Endothelial cell (in vitro differentiated cells): ENCODE data around the gene CHD2. TPM values are rescaled to one million over a fixed set of nuclear protein-coding genes. Genes with fewer than 3 reads are reported as not detected.

Experiments used
- DNase-seq: peaks from one replicate; pipeline ENCODE4 v3.0.0; 2021; ENCODE audit warnings: low spot score
- H3K27ac Mint-ChIP-seq: one replicate; pipeline ENCODE4 v1.8.0; 2021; ENCODE audit warnings: mixed read lengths, inconsistent platforms; ENCODE audit not compliant: unreplicated experiment
- H3K27me3 Mint-ChIP-seq: one replicate; pipeline ENCODE4 v1.8.0; 2021; ENCODE audit warnings: mild to moderate bottlenecking, moderate library complexity, mixed read lengths, inconsistent platforms; ENCODE audit not compliant: unreplicated experiment
- H3K36me3 Mint-ChIP-seq: one replicate; pipeline ENCODE4 v1.8.0; 2021; ENCODE audit warnings: mild to moderate bottlenecking, low read depth, mixed read lengths, inconsistent platforms; ENCODE audit not compliant: unreplicated experiment
- H3K4me1 Mint-ChIP-seq: one replicate; pipeline ENCODE4 v1.8.0; 2021; ENCODE audit warnings: mild to moderate bottlenecking, mixed read lengths, inconsistent platforms; ENCODE audit not compliant: unreplicated experiment
- H3K4me3 Mint-ChIP-seq: one replicate; pipeline ENCODE4 v1.8.0; 2021; ENCODE audit warnings: mild to moderate bottlenecking, mixed read lengths, inconsistent platforms; ENCODE audit not compliant: unreplicated experiment
- H3K9me3 Mint-ChIP-seq: one replicate; pipeline ENCODE4 v1.8.0; 2021; ENCODE audit warnings: mixed read lengths, inconsistent platforms; ENCODE audit not compliant: unreplicated experiment
- CTCF ChIP-seq: fragments of 200-600 bp; sonication (generic); IDR thresholded peaks from one replicate; pipeline ENCODE4 v1.5.0; 2021; ENCODE audit warnings: antibody characterized with exemption; ENCODE audit not compliant: unreplicated experiment
- total RNA-seq: library from RNA; stranded (reverse); fragmentation: NEBNext Ultra II Directional; extraction: Animal tissue kit (Norgen Biotek cat#: 25700); gene quantifications from one replicate; pipeline ENCODE4 v1.2.1, GENCODE V29; 2021; ENCODE audit not compliant: unreplicated experiment

The CHD2 gene
- total RNA-seq, 1 donor from 2014 or later = 96.3 TPM

- Mint-ChIP-seq H3K27me3 (no peaks in the 10 kb centered on the region), H3K36me3 (peaks cover 51% of the 10 kb centered on the region), H3K27ac (peak overlapping the region; percentile 88), H3K4me1 (peaks cover 56% of the 10 kb centered on the region), H3K4me3 (peak overlapping the region; percentile 47), H3K9me3 (no peaks in the 10 kb centered on the region)
- TF ChIP-seq CTCF = no peak
- no peak for DNase-seq
Observed at GRCh38 chr15:92937901-92938300, 37.8 kb downstream of the CHD2 start.

- Mint-ChIP-seq H3K27me3 (no peaks in the 10 kb centered on the region), H3K4me3 (no peak overlapping the region), H3K9me3 (no peaks in the 10 kb centered on the region), H3K4me1 (peaks cover 53% of the 10 kb centered on the region), H3K27ac (peak overlapping the region; percentile 14), H3K36me3 (peaks cover 50% of the 10 kb centered on the region)
- no peak for DNase-seq
- TF ChIP-seq CTCF = peak; percentile 87
Observed at GRCh38 chr15:92938387-92938786, 38.3 kb downstream of the CHD2 start.

GRCh38 chr15:92941668-92942067 lies 41.5 kb downstream of the CHD2 start:
- Mint-ChIP-seq H3K27me3 (no peaks in the 10 kb centered on the region), H3K9me3 (peaks cover 5% of the 10 kb centered on the region), H3K36me3 (peaks cover 59% of the 10 kb centered on the region), H3K4me3 (no peak overlapping the region), H3K27ac (no peak overlapping the region), H3K4me1 (peaks cover 27% of the 10 kb centered on the region)
- TF ChIP-seq CTCF = no peak
- DNase-seq = no peak

- Mint-ChIP-seq H3K27ac (no peak overlapping the region), H3K4me1 (peaks cover 16% of the 10 kb centered on the region), H3K4me3 (peak overlapping the region; percentile 77), H3K27me3 (no peaks in the 10 kb centered on the region), H3K9me3 (peaks cover 12% of the 10 kb centered on the region), H3K36me3 (peaks cover 64% of the 10 kb centered on the region)
- no peak for DNase-seq
- no peak for TF ChIP-seq CTCF
Observed at GRCh38 chr15:92942706-92943105, 42.6 kb downstream of the CHD2 start.

- Mint-ChIP-seq H3K4me1 (peaks cover 9% of the 10 kb centered on the region), H3K27ac (no peak overlapping the region), H3K9me3 (peaks cover 19% of the 10 kb centered on the region), H3K4me3 (peak overlapping the region; percentile 57), H3K27me3 (peaks cover 3% of the 10 kb centered on the region), H3K36me3 (peaks cover 70% of the 10 kb centered on the region)
- no peak for DNase-seq
- TF ChIP-seq CTCF = no peak
Observed at GRCh38 chr15:92943581-92943980, 43.5 kb downstream of the CHD2 start.
